Measurements from ENCODE around the gene PDK4. TPM values are rescaled to one million over a fixed set of nuclear protein-coding genes. Genes with fewer than 3 reads are reported as not detected.

Gene PDK4
- 156 TPM for total RNA-seq
- long read RNA-seq, transcript PDK4-201 (11 exons, 3,576 nt), result major isoform, 242 of 262 reads
- long read RNA-seq, partial matches to known transcripts, result 7 of 262 reads
- long read RNA-seq, other reads (novel, unspliced or antisense), result 13 of 262 reads

GRCh38 chr7:95596198-95597063 is at the start of gene PDK4:
Gene PDK4, minus strand, starts transcription at chr7:95596516. Its CDS starts 223 bp downstream, at chr7:95596293.
- H3K4me3 ChIP-seq, result peak within 1 kb of the TSS; percentile 76
- peak; percentile 96 for DNase-seq
- TF ChIP-seq CTCF (IDR thresholded peaks at IDR 0.05), result no peak
- peaks cover 33% of the 10 kb centered on the region for H3K36me3 ChIP-seq
- ATAC-seq, result peak; percentile 97
- intact Hi-C loops (cut with DNase I), result no loop called here
- peak within 1 kb of the TSS; percentile 95 for H3K27ac ChIP-seq
- no peaks in the 10 kb centered on the region for H3K27me3 ChIP-seq
- no peaks in the 10 kb centered on the region for H3K9me3 ChIP-seq
- peaks cover 19% of the 10 kb centered on the region for H3K4me1 ChIP-seq

- no peaks in the 10 kb centered on the region for H3K36me3 ChIP-seq
- no peaks in the 10 kb centered on the region for H3K27me3 ChIP-seq
- TF ChIP-seq CTCF (IDR thresholded peaks at IDR 0.05), result no peak
- DNase-seq (no peak), ATAC-seq (no peak)
- no peaks in the 10 kb centered on the region for H3K4me1 ChIP-seq
- H3K27ac ChIP-seq, result no peak overlapping the region
- H3K4me3 ChIP-seq, result no peak overlapping the region
- intact Hi-C loops (cut with DNase I), result no loop called here
- no peaks in the 10 kb centered on the region for H3K9me3 ChIP-seq
Measured at GRCh38 chr7:95642173-95642572, 45.9 kb upstream of the PDK4 start.

- ATAC-seq (no peak), DNase-seq (no peak)
- TF ChIP-seq CTCF (IDR thresholded peaks at IDR 0.05), result no peak
- Histone ChIP-seq H3K36me3 (no peaks in the 10 kb centered on the region), H3K27me3 (no peaks in the 10 kb centered on the region), H3K4me1 (peaks cover 2% of the 10 kb centered on the region), H3K9me3 (no peaks in the 10 kb centered on the region), H3K4me3 (no peak overlapping the region), H3K27ac (no peak overlapping the region)
- intact Hi-C loops (cut with DNase I), result no loop called here
Measured at GRCh38 chr7:95636140-95636940, 40.0 kb upstream of the PDK4 start.

GRCh38 chr7:95632609-95633008 is 36.3 kb upstream of the PDK4 start:
- Histone ChIP-seq H3K36me3 (no peaks in the 10 kb centered on the region), H3K27ac (no peak overlapping the region), H3K9me3 (no peaks in the 10 kb centered on the region), H3K4me1 (peaks cover 15% of the 10 kb centered on the region), H3K4me3 (no peak overlapping the region), H3K27me3 (no peaks in the 10 kb centered on the region)
- no peak for DNase-seq
- intact Hi-C loops (cut with DNase I), result no loop called here
- no peak for ATAC-seq
- no peak for TF ChIP-seq CTCF (IDR thresholded peaks at IDR 0.05)

GRCh38 chr7:95631527-95631926 is 35.2 kb upstream of the PDK4 start:
- Histone ChIP-seq H3K4me3 (no peak overlapping the region), H3K4me1 (peaks cover 15% of the 10 kb centered on the region), H3K36me3 (no peaks in the 10 kb centered on the region), H3K27me3 (no peaks in the 10 kb centered on the region), H3K27ac (peak overlapping the region; percentile 14), H3K9me3 (no peaks in the 10 kb centered on the region)
- TF ChIP-seq CTCF (IDR thresholded peaks at IDR 0.05), result no peak
- intact Hi-C loops (cut with DNase I), result no loop called here
- ATAC-seq (peak; percentile 21), DNase-seq (no peak)

Data from upper lobe of right lung (tissue), 1 donor.